ENCODE data around the gene TOGARAM1. TPM values are rescaled to one million over a fixed set of nuclear protein-coding genes. Genes with fewer than 3 reads are reported as not detected.

The TOGARAM1 gene
- total RNA-seq, 1 experiment from 2014 or later, result 12.9 TPM

GRCh38 chr14:45103806-45104205, 141.8 kb downstream of the TOGARAM1 start:
- Histone ChIP-seq H3K4me1 (replicated peaks; ENCODE audit: insufficient read depth) (no peaks in the 10 kb centered on the region), H3K79me2 (ENCODE audit: low read depth) (no peaks in the 10 kb centered on the region), H3K9me3 (ENCODE audit: insufficient read depth, low read depth) (no peaks in the 10 kb centered on the region), H3K9me2 (ENCODE audit: insufficient read depth) (no peaks in the 10 kb centered on the region), H3F3A (ENCODE audit: insufficient read depth, low read depth) (peaks cover 8% of the 10 kb centered on the region; the same call in 1 of the 2 replicates), H3K4me3 (no peak overlapping the region), H3K27me3 (ENCODE audit: insufficient read depth, low read depth) (no peaks in the 10 kb centered on the region), H3K4me2 (no peak overlapping the region), H3K36me3 (ENCODE audit: low read depth) (peaks cover 33% of the 10 kb centered on the region), H2AFZ (no peak overlapping the region), H4K20me1 (ENCODE audit: insufficient read depth) (no peaks in the 10 kb centered on the region; the same call in 1 of the 2 replicates), H3K27ac (no peak overlapping the region)
- ChIA-PET POLR2A (ENCODE audit: unreplicated experiment) (no interaction called here), CTCF (no interaction called here)
- no peak for DNase-seq
- no TSS peak for BruUV-seq (replicated peaks)
- TF ChIP-seq CTCF (conservative IDR thresholded peaks at IDR 0.05) (no peak), EZH2 (IDR thresholded peaks at IDR 0.05; ENCODE audit: low read depth) (no peak)
- intact Hi-C loops (cut with micrococcal nuclease; ENCODE audit: unreplicated experiment), result no loop called here

GRCh38 chr14:45104561-45104960, 142.6 kb downstream of the TOGARAM1 start:
- H3K4me2 ChIP-seq, result no peak overlapping the region
- peaks cover 29% of the 10 kb centered on the region for H3K36me3 ChIP-seq (ENCODE audit: low read depth)
- H3K4me3 ChIP-seq, result no peak overlapping the region
- H3K4me1 ChIP-seq (replicated peaks; ENCODE audit: insufficient read depth), result no peaks in the 10 kb centered on the region
- no peak overlapping the region for H2AFZ ChIP-seq
- DNase-seq, result no peak
- no peaks in the 10 kb centered on the region for H3K27me3 ChIP-seq (ENCODE audit: insufficient read depth, low read depth)
- H3K9me2 ChIP-seq (ENCODE audit: insufficient read depth), result no peaks in the 10 kb centered on the region
- no peaks in the 10 kb centered on the region for H3K9me3 ChIP-seq (ENCODE audit: insufficient read depth, low read depth)
- CTCF ChIA-PET, result no interaction called here
- intact Hi-C loops (cut with micrococcal nuclease; ENCODE audit: unreplicated experiment), result no loop called here
- no TSS peak for BruUV-seq (replicated peaks)
- H3F3A ChIP-seq (ENCODE audit: insufficient read depth, low read depth), result peaks cover 8% of the 10 kb centered on the region; the same call in 1 of the 2 replicates
- TF ChIP-seq EZH2 (IDR thresholded peaks at IDR 0.05; ENCODE audit: low read depth) (no peak), CTCF (conservative IDR thresholded peaks at IDR 0.05) (no peak)
- H3K79me2 ChIP-seq (ENCODE audit: low read depth), result no peaks in the 10 kb centered on the region
- POLR2A ChIA-PET (ENCODE audit: unreplicated experiment), result interaction anchor here (0.6 kb wide), 1 partner anchor 208 kb away, joined by 4 read pairs; no protein-coding TSS in a partner anchor
- H3K27ac ChIP-seq, result no peak overlapping the region
- H4K20me1 ChIP-seq (ENCODE audit: insufficient read depth), result no peaks in the 10 kb centered on the region; the same call in 1 of the 2 replicates

GRCh38 chr14:45112896-45113781, 151.1 kb downstream of the TOGARAM1 start:
- H3K79me2 ChIP-seq (ENCODE audit: low read depth), result no peaks in the 10 kb centered on the region
- H2AFZ ChIP-seq, result no peak overlapping the region
- ChIA-PET CTCF (no interaction called here), POLR2A (ENCODE audit: unreplicated experiment) (interaction anchor here (0.5 kb wide), 1 partner anchor 216 kb away, joined by 7 read pairs; a partner anchor contains a TSS)
- peaks cover 18% of the 10 kb centered on the region for H3F3A ChIP-seq (ENCODE audit: insufficient read depth, low read depth)
- H3K36me3 ChIP-seq (ENCODE audit: low read depth), result peaks cover 31% of the 10 kb centered on the region
- H3K9me3 ChIP-seq (ENCODE audit: insufficient read depth, low read depth), result no peaks in the 10 kb centered on the region
- DNase-seq, result no peak
- intact Hi-C loops (cut with micrococcal nuclease; ENCODE audit: unreplicated experiment), result loop anchor here (10.0 kb wide), 1 partner anchor 112 kb away; no protein-coding TSS in a partner anchor
- BruUV-seq (replicated peaks), result no TSS peak
- H3K4me2 ChIP-seq, result no peak overlapping the region; the same call in 1 of the 2 replicates
- no peak overlapping the region for H3K27ac ChIP-seq
- TF ChIP-seq EZH2 (IDR thresholded peaks at IDR 0.05; ENCODE audit: low read depth) (no peak), CTCF (conservative IDR thresholded peaks at IDR 0.05) (no peak)
- H4K20me1 ChIP-seq (ENCODE audit: insufficient read depth), result peaks cover 6% of the 10 kb centered on the region; the same call in 1 of the 2 replicates
- H3K9me2 ChIP-seq (ENCODE audit: insufficient read depth), result no peaks in the 10 kb centered on the region
- H3K4me1 ChIP-seq (replicated peaks; ENCODE audit: insufficient read depth), result peaks cover 7% of the 10 kb centered on the region; the same call in 1 of the 2 replicates
- no peak overlapping the region for H3K4me3 ChIP-seq
- H3K27me3 ChIP-seq (ENCODE audit: insufficient read depth, low read depth), result no peaks in the 10 kb centered on the region

Measured in PC-9 (cell line).